SU-DHL-6 (cell line): ENCODE results near the gene ME3.

Experiments
- H2AFZ ChIP-seq: fragments of 200-600 bp; sonication (generic); 2 replicates; pipeline ENCODE4 v1.6.1; 2014; ENCODE audit warnings: low read depth, mild to moderate bottlenecking, moderate library complexity, mixed read lengths, antibody characterized with exemption, low read length; ENCODE audit not compliant: severe bottlenecking
- H3F3A ChIP-seq: fragments of 200-600 bp; shearing (Covaris generic); 2 replicates; pipeline ENCODE4 v1.6.0; 2016; ENCODE audit warnings: antibody characterized with exemption, mild to moderate bottlenecking; ENCODE audit not compliant: insufficient read depth
- H3K27ac ChIP-seq: fragments of 200-600 bp; sonication (generic); 2 replicates; pipeline ENCODE4 v1.5.1; 2016; ENCODE audit warnings: low read depth, mild to moderate bottlenecking, low read length, moderate library complexity, mixed read lengths
- H3K27me3 ChIP-seq: fragments of 200-600 bp; sonication (generic), shearing (Covaris generic); 2 replicates; pipeline ENCODE4 v1.6.0; 2014; ENCODE audit warnings: mild to moderate bottlenecking, low read length
- H3K36me3 ChIP-seq: fragments of 200-600 bp; sonication (generic); 2 replicates; pipeline ENCODE4 v1.6.1; 2014; ENCODE audit warnings: mild to moderate bottlenecking, low read length, mixed read lengths
- H3K4me2 ChIP-seq: fragments of 300-600, 200-600 bp; shearing (Covaris generic), sonication (generic); 2 replicates; pipeline ENCODE4 v1.6.0; 2014; ENCODE audit warnings: low read length, low read depth, mild to moderate bottlenecking; ENCODE audit not compliant: poor library complexity, severe bottlenecking
- H3K4me3 ChIP-seq: fragments of 200-600 bp; sonication (generic); 2 replicates; pipeline ENCODE4 v1.5.1; 2014; ENCODE audit warnings: antibody characterized with exemption, low read length, mild to moderate bottlenecking, mixed read lengths; ENCODE audit not compliant: insufficient read depth, poor library complexity, severe bottlenecking
- H3K79me2 ChIP-seq: fragments of 200-600 bp; sonication (generic); 2 replicates; pipeline ENCODE4 v1.6.1; 2014; ENCODE audit warnings: mild to moderate bottlenecking, low read length, moderate library complexity; ENCODE audit not compliant: insufficient read depth
- H3K9ac ChIP-seq: fragments of 200-600 bp; sonication (generic); 2 replicates; pipeline ENCODE4 v1.7.0; 2014; ENCODE audit warnings: mild to moderate bottlenecking, low read length
- H3K9me2 ChIP-seq: fragments of 200-600 bp; sonication (generic); replicated peaks from 2 replicates; pipeline ENCODE4 v1.6.1; 2014; ENCODE audit warnings: low read length; ENCODE audit not compliant: insufficient read depth
- H3K9me3 ChIP-seq: fragments of 200-600 bp; sonication (generic); 2 replicates; pipeline ENCODE4 v1.6.1; 2014; ENCODE audit warnings: low read length, mixed read lengths; ENCODE audit not compliant: insufficient read depth
- H4K20me1 ChIP-seq: fragments of 200-600 bp; sonication (generic); 2 replicates; pipeline ENCODE4 v1.6.1; 2014; ENCODE audit warnings: low read depth, mild to moderate bottlenecking, antibody characterized with exemption, low read length, moderate library complexity, mixed read lengths
- EZH2phosphoT487 ChIP-seq: fragments of 200-600 bp; sonication (generic), shearing (Covaris generic); conservative IDR thresholded peaks from 2 replicates; pipeline ENCODE4 v1.6.1; 2018; ENCODE audit warnings: mild to moderate bottlenecking, antibody characterized with exemption, low read length, moderate library complexity, mixed read lengths
- TF ChIP-seq, protein P1 (sequence below): fragments of 200-600 bp; sonication (generic); IDR thresholded peaks from one replicate; pipeline ENCODE4 v1.5.1; 2017; ENCODE audit warnings: antibody characterized with exemption, mild to moderate bottlenecking, low read length, moderate library complexity; ENCODE audit not compliant: insufficient read depth, poor library complexity, severe bottlenecking

ME3 gene

DNA sequence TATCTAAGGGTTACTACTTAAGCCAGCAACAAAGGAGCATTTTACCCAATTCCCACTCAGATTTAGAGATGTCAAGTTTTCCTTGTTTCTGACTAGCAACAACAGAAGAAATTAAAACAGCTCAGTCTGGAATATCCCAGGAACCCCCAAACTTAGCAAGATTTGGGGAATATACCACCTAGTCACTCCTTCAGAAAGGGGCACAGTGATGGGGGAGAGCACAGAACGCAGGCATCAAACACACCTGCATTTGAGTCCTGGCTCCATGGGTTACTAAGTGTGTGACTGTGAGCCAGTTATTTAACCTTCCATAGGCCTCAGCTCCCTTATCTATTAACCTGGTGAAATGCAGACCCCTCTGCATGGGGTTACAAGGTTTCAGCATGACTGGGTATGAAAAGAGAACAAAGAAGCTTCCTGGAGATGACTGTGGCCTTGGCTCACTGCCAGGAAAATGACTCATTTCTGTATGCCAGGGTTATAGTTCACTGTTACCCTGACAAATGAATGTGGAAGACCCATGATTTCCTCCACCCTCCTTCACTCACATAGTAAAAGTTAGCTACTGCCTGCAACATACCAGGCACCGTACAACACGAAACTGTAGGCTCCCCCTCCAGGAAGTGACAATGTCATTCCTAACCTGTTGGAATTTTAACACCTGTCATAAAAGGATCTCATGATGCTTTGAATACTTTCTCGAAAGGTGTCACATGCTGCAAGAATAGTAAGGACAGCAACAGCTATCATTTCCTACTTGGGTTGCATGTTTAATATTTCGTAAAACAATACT, 79.6 kb downstream of the ME3 start:
- Histone ChIP-seq H3K4me2 (no peak overlapping the region), H3K9ac (no peak overlapping the region), H2AFZ (no peak overlapping the region), H3K27ac (no peak overlapping the region), H3F3A (no peaks in the 10 kb centered on the region), H3K4me3 (no peak overlapping the region), H3K79me2 (no peaks in the 10 kb centered on the region), H3K27me3 (no peaks in the 10 kb centered on the region), H3K9me3 (no peaks in the 10 kb centered on the region), H3K9me2 (no peaks in the 10 kb centered on the region), H4K20me1 (no peaks in the 10 kb centered on the region), H3K36me3 (no peaks in the 10 kb centered on the region)
- TF ChIP-seq, protein P1, sequence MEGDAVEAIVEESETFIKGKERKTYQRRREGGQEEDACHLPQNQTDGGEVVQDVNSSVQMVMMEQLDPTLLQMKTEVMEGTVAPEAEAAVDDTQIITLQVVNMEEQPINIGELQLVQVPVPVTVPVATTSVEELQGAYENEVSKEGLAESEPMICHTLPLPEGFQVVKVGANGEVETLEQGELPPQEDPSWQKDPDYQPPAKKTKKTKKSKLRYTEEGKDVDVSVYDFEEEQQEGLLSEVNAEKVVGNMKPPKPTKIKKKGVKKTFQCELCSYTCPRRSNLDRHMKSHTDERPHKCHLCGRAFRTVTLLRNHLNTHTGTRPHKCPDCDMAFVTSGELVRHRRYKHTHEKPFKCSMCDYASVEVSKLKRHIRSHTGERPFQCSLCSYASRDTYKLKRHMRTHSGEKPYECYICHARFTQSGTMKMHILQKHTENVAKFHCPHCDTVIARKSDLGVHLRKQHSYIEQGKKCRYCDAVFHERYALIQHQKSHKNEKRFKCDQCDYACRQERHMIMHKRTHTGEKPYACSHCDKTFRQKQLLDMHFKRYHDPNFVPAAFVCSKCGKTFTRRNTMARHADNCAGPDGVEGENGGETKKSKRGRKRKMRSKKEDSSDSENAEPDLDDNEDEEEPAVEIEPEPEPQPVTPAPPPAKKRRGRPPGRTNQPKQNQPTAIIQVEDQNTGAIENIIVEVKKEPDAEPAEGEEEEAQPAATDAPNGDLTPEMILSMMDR = no peak
- TF ChIP-seq EZH2phosphoT487 = no peak

DNA sequence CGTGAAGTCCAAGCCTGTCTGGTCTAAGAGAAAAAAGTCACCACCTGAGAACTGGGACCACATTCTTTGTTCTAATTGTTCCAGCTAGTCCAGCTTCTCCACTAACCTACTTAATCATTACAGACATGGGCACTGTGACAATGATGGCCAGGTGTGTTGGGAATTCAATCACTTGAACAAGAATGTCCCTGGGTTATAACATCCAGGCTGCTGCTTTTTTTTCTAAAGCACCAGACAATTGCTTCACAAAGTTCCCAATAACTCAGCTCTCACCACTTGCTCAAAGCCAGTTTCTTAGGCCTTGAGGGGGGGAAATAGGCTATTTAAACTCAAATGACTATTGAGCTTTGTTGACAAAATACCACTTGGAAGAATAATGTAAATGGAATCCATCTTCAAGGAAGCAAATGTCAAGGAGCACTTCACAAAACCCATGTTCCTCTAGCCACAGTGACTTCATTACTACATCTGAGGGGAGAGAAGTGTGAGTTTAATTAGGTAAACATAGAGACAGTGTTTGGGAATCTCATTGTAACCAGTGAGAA, 80.3 kb downstream of the ME3 start:
- Histone ChIP-seq H3K4me3 (no peak overlapping the region), H3K9me3 (no peaks in the 10 kb centered on the region), H3K4me2 (no peak overlapping the region), H3K36me3 (no peaks in the 10 kb centered on the region), H3K9me2 (no peaks in the 10 kb centered on the region), H3K27me3 (no peaks in the 10 kb centered on the region), H4K20me1 (no peaks in the 10 kb centered on the region), H2AFZ (no peak overlapping the region), H3K9ac (no peak overlapping the region), H3K27ac (no peak overlapping the region), H3K79me2 (no peaks in the 10 kb centered on the region), H3F3A (no peaks in the 10 kb centered on the region)
- TF ChIP-seq, protein P1 = no peak
- no peak for TF ChIP-seq EZH2phosphoT487

GRCh38 chr11:86591631-86592030, 80.8 kb downstream of the ME3 start:
- Histone ChIP-seq H2AFZ (no peak overlapping the region), H3K9ac (no peak overlapping the region), H3K36me3 (no peaks in the 10 kb centered on the region), H3K9me3 (no peaks in the 10 kb centered on the region), H4K20me1 (no peaks in the 10 kb centered on the region), H3K27me3 (no peaks in the 10 kb centered on the region), H3K4me3 (no peak overlapping the region), H3K9me2 (no peaks in the 10 kb centered on the region), H3K4me2 (no peak overlapping the region), H3K27ac (no peak overlapping the region), H3F3A (no peaks in the 10 kb centered on the region), H3K79me2 (no peaks in the 10 kb centered on the region)
- TF ChIP-seq, protein P1 = no peak
- no peak for TF ChIP-seq EZH2phosphoT487
